Stomach (tissue), 9 donors: Measurements from ENCODE around the gene ZBTB39. TPM values are rescaled to one million over a fixed set of nuclear protein-coding genes. Genes with fewer than 3 reads are reported as not detected.

Source experiments
- DNase-seq, 2 donors: peaks; one replicate each; pipeline versions ENCODE4 v3.0.0 to v3.0.0-alpha.2; 2013 to 2019
- H3K27ac ChIP-seq, 5 donors: fragments of 200-600 bp in 4 of 5; sonication (generic) in 4 of 5; one replicate each; pipeline ENCODE4 v1.5.1; 2013 to 2019; ENCODE audit warnings: mild to moderate bottlenecking in 1 of 5, moderate library complexity in 1 of 5
- H3K27me3 ChIP-seq, 3 donors: fragments of 200-600 bp; sonication (generic); one replicate each; pipeline ENCODE4 v1.5.1; 2017 to 2019; ENCODE audit warnings: mixed run types in 1 of 3
- H3K36me3 ChIP-seq, 4 donors: fragments of 200-600 bp; sonication (generic); 1 replicate in 3 of 4; 2 replicates in 1 of 4; pipeline ENCODE4 v1.5.1; 2016 to 2019
- H3K4me1 ChIP-seq, 4 donors: fragments of 200-600 bp; sonication (generic); one replicate each; pipeline ENCODE4 v1.5.1; 2016 to 2019
- H3K4me3 ChIP-seq, 4 donors: fragments of 200-600 bp; sonication (generic) in 3 of 4; one replicate each; pipeline ENCODE4 v1.5.1; 2016 to 2019; ENCODE audit warnings: mild to moderate bottlenecking in 1 of 4
- H3K9me3 ChIP-seq, 4 donors: fragments of 200-600 bp; sonication (generic); one replicate each; pipeline ENCODE4 v1.5.1; 2016 to 2019
- EP300 ChIP-seq: sonication (generic); formaldehyde crosslinking; IDR thresholded peaks from one replicate; pipeline ENCODE4 v1.6.1; 2017; ENCODE audit warnings: antibody characterized with exemption
- POLR2A ChIP-seq, 4 donors: fragments of 450-650 bp; IDR thresholded peaks; one replicate each; pipeline ENCODE4 v1.6.1; 2016; ENCODE audit warnings: antibody characterized with exemption in 4 of 4, control low read depth in 2 of 4, mild to moderate bottlenecking in 1 of 4, moderate library complexity in 1 of 4
- POLR2AphosphoS5 ChIP-seq, 3 donors: sonication (generic); formaldehyde crosslinking; IDR thresholded peaks; one replicate each; pipeline ENCODE4 v1.6.1; 2016; ENCODE audit warnings: antibody characterized with exemption in 3 of 3
- WGBS, 5 donors: extraction: QIAGEN DNeasy Blood & Tissue Kit in 3 of 5; methylation state at CpG; one replicate each; pipeline versions ENCODE4 v1.1.5 to v1.1.7; 2013 to 2018; 5-methylcytosine and 5-hydroxymethylcytosine counted together
- intact Hi-C: fragments of 100-400 bp; cut with DNase I; formaldehyde crosslinking; loops from one replicate; pipeline ENCODE4 v1.15.1; 2023; ENCODE audit warnings: low total_unique reads
- polyA plus RNA-seq, 3 donors: library from polyadenylated mRNA; stranded (reverse); fragments of 200-250 nt; gene quantifications; one replicate each; pipeline ENCODE4 v1.2.3, GENCODE V29; 2013
- total RNA-seq, 5 donors: library from RNA; depleted of rRNA; stranded (reverse); fragments of >200 nt; gene quantifications; one replicate each; pipeline versions ENCODE4 v1.1.0 to v1.2.3, GENCODE V29; 2014 to 2016
- TF ChIP-seq, protein P1 (sequence below), 7 experiments: fragments of 450-650 bp in 4 of 7; fragments of 200-600 bp in 3 of 7; sonication (generic) in 3 of 7; IDR thresholded peaks; one replicate each; pipeline ENCODE4 v1.5.1; 2016 to 2019; ENCODE audit warnings: antibody characterized with exemption in 7 of 7, control low read depth in 2 of 7, mild to moderate bottlenecking in 1 of 7
- donor health status: healthy with polysubstance abuse.
- donor health status: Bipolar disorder and iron deficiency.
- donor health status: healthy.

The ZBTB39 gene
- total and polyA plus RNA-seq, 8 donors = 1.2 to 7.6 (median 4.0) TPM

DNA sequence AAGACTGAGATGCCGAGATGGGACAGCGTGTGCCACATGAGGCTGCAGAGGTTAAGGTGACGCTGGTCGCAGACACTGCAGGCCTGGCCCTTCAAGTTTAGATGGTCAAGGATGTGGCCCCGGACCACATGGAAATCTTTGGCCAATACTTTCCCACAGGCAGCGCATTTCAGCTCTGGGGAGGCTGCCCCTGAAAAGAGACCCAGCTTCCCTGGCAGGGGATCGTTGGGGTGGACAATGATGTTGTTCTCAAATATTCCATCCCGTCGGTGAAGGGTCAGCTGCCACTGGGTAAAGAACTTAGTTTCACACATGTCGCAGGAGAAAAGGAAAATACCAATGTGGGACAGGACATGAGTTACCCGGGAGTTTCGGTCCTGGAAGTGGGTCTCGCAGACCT, 3.0 kb downstream of the ZBTB39 start:
- WGBS, 5 donors = 93 to 95% (median 94%) methylated on average over 13 of the region's 13 CpGs
- Histone ChIP-seq H3K27me3 (no peaks in the 10 kb centered on the region), H3K27ac (no peak overlapping the region), H3K4me3 (no peak overlapping the region), H3K36me3 (peaks cover 25 to 60% (median 51%) of the 10 kb centered on the region in 4 donors), H3K4me1 (peaks cover 19 to 50% (median 39%) of the 10 kb centered on the region in 4 donors), H3K9me3 (no peaks in the 10 kb centered on the region)
- TF ChIP-seq, protein P1, sequence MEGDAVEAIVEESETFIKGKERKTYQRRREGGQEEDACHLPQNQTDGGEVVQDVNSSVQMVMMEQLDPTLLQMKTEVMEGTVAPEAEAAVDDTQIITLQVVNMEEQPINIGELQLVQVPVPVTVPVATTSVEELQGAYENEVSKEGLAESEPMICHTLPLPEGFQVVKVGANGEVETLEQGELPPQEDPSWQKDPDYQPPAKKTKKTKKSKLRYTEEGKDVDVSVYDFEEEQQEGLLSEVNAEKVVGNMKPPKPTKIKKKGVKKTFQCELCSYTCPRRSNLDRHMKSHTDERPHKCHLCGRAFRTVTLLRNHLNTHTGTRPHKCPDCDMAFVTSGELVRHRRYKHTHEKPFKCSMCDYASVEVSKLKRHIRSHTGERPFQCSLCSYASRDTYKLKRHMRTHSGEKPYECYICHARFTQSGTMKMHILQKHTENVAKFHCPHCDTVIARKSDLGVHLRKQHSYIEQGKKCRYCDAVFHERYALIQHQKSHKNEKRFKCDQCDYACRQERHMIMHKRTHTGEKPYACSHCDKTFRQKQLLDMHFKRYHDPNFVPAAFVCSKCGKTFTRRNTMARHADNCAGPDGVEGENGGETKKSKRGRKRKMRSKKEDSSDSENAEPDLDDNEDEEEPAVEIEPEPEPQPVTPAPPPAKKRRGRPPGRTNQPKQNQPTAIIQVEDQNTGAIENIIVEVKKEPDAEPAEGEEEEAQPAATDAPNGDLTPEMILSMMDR (IDR thresholded peaks at IDR 0.05) = no peak
- TF ChIP-seq EP300 = no peak
- TF ChIP-seq POLR2A (IDR thresholded peaks at IDR 0.05) = no peak
- TF ChIP-seq POLR2AphosphoS5 (IDR thresholded peaks at IDR 0.05) = no peak
- intact Hi-C loops = loop anchor here (5.0 kb wide), 1 partner anchor 246 kb away; no protein-coding TSS in a partner anchor
- no peak for DNase-seq

DNA sequence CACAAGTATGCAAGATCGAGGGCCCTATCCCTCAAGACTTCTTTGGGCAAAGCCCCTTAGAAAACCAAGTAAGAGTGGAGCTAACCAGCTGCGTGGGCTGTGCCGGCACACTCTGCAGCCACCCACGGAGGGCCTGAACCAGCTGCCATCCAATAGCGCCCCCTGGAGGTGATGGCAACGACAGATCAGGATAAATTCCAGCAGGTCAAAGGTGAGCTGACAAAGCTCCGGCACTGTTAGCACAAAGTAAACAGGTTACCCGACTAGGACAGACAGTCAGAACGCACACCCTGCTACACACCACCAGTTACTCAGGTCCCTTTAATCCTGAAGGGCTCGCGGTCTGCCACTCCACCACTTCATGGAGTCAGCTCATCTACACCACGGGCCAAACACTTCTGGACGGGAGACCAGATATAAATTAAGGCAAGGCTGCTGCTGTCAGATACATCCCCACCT, 4.9 kb downstream of the ZBTB39 start:
- TF ChIP-seq POLR2AphosphoS5 (IDR thresholded peaks at IDR 0.05) (peak in 1 of 3 donors; percentile 25), EP300 (no peak)
- TF ChIP-seq, protein P1 (IDR thresholded peaks at IDR 0.05) = peak in 5 of 7 experiments; percentile 25 to 66 (median 51)
- no peak overlapping the region for H3K27ac ChIP-seq
- intact Hi-C loops = loop anchor here (5.0 kb wide), 1 partner anchor 244 kb away; no protein-coding TSS in a partner anchor
- peaks cover 15 to 32% (median 28%) of the 10 kb centered on the region in 4 donors for H3K4me1 ChIP-seq
- H3K9me3 ChIP-seq = no peaks in the 10 kb centered on the region
- peaks cover 25 to 77% (median 58%) of the 10 kb centered on the region in 4 donors for H3K36me3 ChIP-seq
- no peak overlapping the region for H3K4me3 ChIP-seq
- no peaks in the 10 kb centered on the region for H3K27me3 ChIP-seq
- WGBS, 5 donors = 32 to 36% (median 32%) methylated on average over 6 to 13 of the region's 13 CpGs
- DNase-seq = peak; percentile 70 to 78

DNA sequence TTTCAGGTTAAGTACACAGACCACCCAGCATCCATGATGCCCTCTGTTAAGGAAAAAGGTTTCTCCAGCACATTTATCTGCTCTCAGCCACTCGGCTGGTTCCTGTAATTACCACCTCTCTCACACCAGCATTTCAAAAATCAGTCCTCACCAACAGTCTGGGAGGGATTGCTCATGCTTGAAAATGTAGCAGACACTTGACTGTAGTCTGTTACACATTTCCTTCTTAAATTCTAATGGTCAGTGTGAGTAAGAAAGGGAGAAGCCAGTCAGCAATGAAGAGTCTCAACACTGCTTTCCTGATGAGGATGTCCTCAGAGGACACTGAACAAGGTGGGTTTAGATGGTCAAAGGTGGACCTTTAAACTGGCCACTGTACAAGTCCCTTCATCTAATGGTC, 6.0 kb downstream of the ZBTB39 start:
- no peaks in the 10 kb centered on the region for H3K9me3 ChIP-seq
- H3K4me3 ChIP-seq = no peak overlapping the region
- H3K27ac ChIP-seq = no peak overlapping the region
- no peak for DNase-seq
- H3K36me3 ChIP-seq = peaks cover 25 to 88% (median 64%) of the 10 kb centered on the region in 4 donors
- intact Hi-C loops = loop anchor here (5.0 kb wide), 1 partner anchor 243 kb away; no protein-coding TSS in a partner anchor
- TF ChIP-seq, protein P1 (IDR thresholded peaks at IDR 0.05) = no peak
- TF ChIP-seq POLR2A (IDR thresholded peaks at IDR 0.05) = no peak
- no peak for TF ChIP-seq EP300
- TF ChIP-seq POLR2AphosphoS5 (IDR thresholded peaks at IDR 0.05) = no peak
- 60 to 79% (median 73%) methylated on average over 1 of the region's 1 CpG for WGBS, 5 donors
- H3K4me1 ChIP-seq = peaks cover 15 to 27% (median 22%) of the 10 kb centered on the region in 4 donors
- no peaks in the 10 kb centered on the region for H3K27me3 ChIP-seq

DNA sequence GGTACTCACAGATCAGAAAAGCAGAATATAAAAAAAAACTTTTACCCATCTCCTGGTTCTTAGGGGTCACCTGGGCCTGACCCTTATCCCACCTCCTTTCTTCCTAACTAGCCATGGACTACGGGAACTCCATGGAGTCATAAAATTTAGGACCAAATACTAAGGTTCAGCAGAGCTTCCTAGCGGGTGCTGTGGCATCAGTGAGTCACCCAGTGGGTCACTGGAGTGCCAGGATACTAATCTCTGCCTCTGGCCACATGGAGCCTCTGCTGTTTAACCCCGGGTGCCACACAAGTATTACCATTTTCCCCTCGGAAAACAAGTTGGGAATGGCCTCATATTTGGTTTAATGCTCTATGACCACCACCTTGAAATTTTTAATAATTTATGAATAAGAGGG, 6.9 kb downstream of the ZBTB39 start:
- 84 to 88% (median 86%) methylated on average over 4 of the region's 4 CpGs for WGBS, 5 donors
- Histone ChIP-seq H3K36me3 (peaks cover 24 to 92% (median 66%) of the 10 kb centered on the region in 4 donors), H3K27me3 (no peaks in the 10 kb centered on the region), H3K4me1 (peaks cover 10 to 20% (median 13%) of the 10 kb centered on the region in 4 donors), H3K27ac (no peak overlapping the region), H3K9me3 (no peaks in the 10 kb centered on the region), H3K4me3 (no peak overlapping the region)
- DNase-seq = no peak
- TF ChIP-seq POLR2A (IDR thresholded peaks at IDR 0.05) (no peak), POLR2AphosphoS5 (IDR thresholded peaks at IDR 0.05) (no peak), EP300 (no peak)
- TF ChIP-seq, protein P1 (IDR thresholded peaks at IDR 0.05) = no peak
- intact Hi-C loops = no loop called here
